ENCODE results near the gene CNPY3.
A peak's percentile ranks its signal among the peaks of the same experiment; 100 is the strongest.
"Not testable (repeated sequence)": the region's sequence is repeated elsewhere in the genome, so short reads cannot be mapped to it uniquely, and the experiment has no call there.

The CNPY3 gene

GRCh38 chr6:42936398-42936797 is 7.1 kb downstream of the CNPY3 start:
- no peak for TF ChIP-seq POU2F2 (IDR thresholded peaks at IDR 0.05; ENCODE audit: low read depth, low read length)
- TF ChIP-seq PAX5 (IDR thresholded peaks at IDR 0.05; ENCODE audit: insufficient read depth, low read length, severe bottlenecking) = no peak
- no peak for TF ChIP-seq SPI1 (IDR thresholded peaks at IDR 0.05; ENCODE audit: low read depth, low read length)
- no peak for TF ChIP-seq POLR2AphosphoS5 (IDR thresholded peaks at IDR 0.05; ENCODE audit: low read depth, low read length)
- TF ChIP-seq POLR2A (IDR thresholded peaks at IDR 0.05; ENCODE audit: low read depth, low read length) = no peak
- TF ChIP-seq TAF1 (IDR thresholded peaks at IDR 0.05; ENCODE audit: low read depth, low read length) = no peak
- DNase-seq (ENCODE audit: insufficient read length, low spot score) (no peak), FAIRE-seq (no peak)

GRCh38 chr6:42937548-42938427 is 8.5 kb downstream of the CNPY3 start:
- DNase-seq (ENCODE audit: insufficient read length, low spot score) = no peak
- no peak for FAIRE-seq

GRCh38 chr6:42938428-42938796 is 9.1 kb downstream of the CNPY3 start:
- FAIRE-seq (no peak), DNase-seq (ENCODE audit: insufficient read length, low spot score) (no peak)
- TF ChIP-seq POLR2A (IDR thresholded peaks at IDR 0.05; ENCODE audit: low read depth, low read length) = no peak
- no peak for TF ChIP-seq POLR2AphosphoS5 (IDR thresholded peaks at IDR 0.05; ENCODE audit: low read depth, low read length)
- TF ChIP-seq TAF1 (IDR thresholded peaks at IDR 0.05; ENCODE audit: low read depth, low read length) = no peak
- TF ChIP-seq SPI1 (IDR thresholded peaks at IDR 0.05; ENCODE audit: low read depth, low read length) = no peak

More at GRCh38 chr6:42937548-42938427, 8.5 kb downstream of the CNPY3 start:
- TF ChIP-seq POLR2A (IDR thresholded peaks at IDR 0.05; ENCODE audit: low read depth, low read length) (no peak), POLR2AphosphoS5 (IDR thresholded peaks at IDR 0.05; ENCODE audit: low read depth, low read length) (no peak; the same call in 1 of the 2 replicates), POU2F2 (IDR thresholded peaks at IDR 0.05; ENCODE audit: low read depth, low read length) (no peak)

- peak; percentile 51 for TF ChIP-seq POLR2A (IDR thresholded peaks at IDR 0.05; ENCODE audit: low read depth, low read length)
- no peak for TF ChIP-seq SPI1 (IDR thresholded peaks at IDR 0.05; ENCODE audit: low read depth, low read length)
- TF ChIP-seq PAX5 (IDR thresholded peaks at IDR 0.05; ENCODE audit: insufficient read depth, low read length, severe bottlenecking) = no peak
- no peak for TF ChIP-seq POU2F2 (IDR thresholded peaks at IDR 0.05; ENCODE audit: low read depth, low read length)
- TF ChIP-seq POLR2AphosphoS5 (IDR thresholded peaks at IDR 0.05; ENCODE audit: low read depth, low read length) = peak; percentile 54
- FAIRE-seq (no peak), DNase-seq (ENCODE audit: insufficient read length, low spot score) (no peak)
Observed at GRCh38 chr6:42938987-42939809, 9.9 kb downstream of the CNPY3 start.

GRCh38 chr6:42939810-42940167 is 10.5 kb downstream of the CNPY3 start:
- FAIRE-seq (no peak), DNase-seq (ENCODE audit: insufficient read length, low spot score) (no peak)
- TF ChIP-seq SPI1 (IDR thresholded peaks at IDR 0.05; ENCODE audit: low read depth, low read length) (no peak), TAF1 (IDR thresholded peaks at IDR 0.05; ENCODE audit: low read depth, low read length) (no peak), POLR2A (IDR thresholded peaks at IDR 0.05; ENCODE audit: low read depth, low read length) (no peak), POU2F2 (IDR thresholded peaks at IDR 0.05; ENCODE audit: low read depth, low read length) (no peak), PAX5 (IDR thresholded peaks at IDR 0.05; ENCODE audit: insufficient read depth, low read length, severe bottlenecking) (no peak), POLR2AphosphoS5 (IDR thresholded peaks at IDR 0.05; ENCODE audit: low read depth, low read length) (no peak)

- no peak for FAIRE-seq
- TF ChIP-seq TAF1 (IDR thresholded peaks at IDR 0.05; ENCODE audit: low read depth, low read length) (no peak), POLR2AphosphoS5 (IDR thresholded peaks at IDR 0.05; ENCODE audit: low read depth, low read length) (peak; percentile 72; the same call in 1 of the 2 replicates), PAX5 (IDR thresholded peaks at IDR 0.05; ENCODE audit: insufficient read depth, low read length, severe bottlenecking) (no peak), POLR2A (IDR thresholded peaks at IDR 0.05; ENCODE audit: low read depth, low read length) (no peak; the same call in 1 of the 2 replicates)
- no peak for DNase-seq (ENCODE audit: insufficient read length, low spot score)
Observed at GRCh38 chr6:42940493-42941045, 11.3 kb downstream of the CNPY3 start.

GRCh38 chr6:42941356-42941755 is 12.1 kb downstream of the CNPY3 start:
- not testable (repeated sequence) for FAIRE-seq; DNase-seq (ENCODE audit: insufficient read length, low spot score)

- no peak for DNase-seq (ENCODE audit: insufficient read length, low spot score)
- TF ChIP-seq POLR2AphosphoS5 (IDR thresholded peaks at IDR 0.05; ENCODE audit: low read depth, low read length) (no peak), TAF1 (IDR thresholded peaks at IDR 0.05; ENCODE audit: low read depth, low read length) (no peak), PAX5 (IDR thresholded peaks at IDR 0.05; ENCODE audit: insufficient read depth, low read length, severe bottlenecking) (no peak), POLR2A (IDR thresholded peaks at IDR 0.05; ENCODE audit: low read depth, low read length) (no peak), SPI1 (IDR thresholded peaks at IDR 0.05; ENCODE audit: low read depth, low read length) (no peak), POU2F2 (IDR thresholded peaks at IDR 0.05; ENCODE audit: low read depth, low read length) (no peak)
- no peak for FAIRE-seq
Observed at GRCh38 chr6:42942444-42942843, 13.2 kb downstream of the CNPY3 start.

GRCh38 chr6:42947950-42948349 is 18.7 kb downstream of the CNPY3 start:
- DNase-seq (ENCODE audit: insufficient read length, low spot score) (no peak), FAIRE-seq (no peak)
- TF ChIP-seq POLR2AphosphoS5 (IDR thresholded peaks at IDR 0.05; ENCODE audit: low read depth, low read length) (no peak), SPI1 (IDR thresholded peaks at IDR 0.05; ENCODE audit: low read depth, low read length) (no peak), PAX5 (IDR thresholded peaks at IDR 0.05; ENCODE audit: insufficient read depth, low read length, severe bottlenecking) (no peak), POU2F2 (IDR thresholded peaks at IDR 0.05; ENCODE audit: low read depth, low read length) (no peak), POLR2A (IDR thresholded peaks at IDR 0.05; ENCODE audit: low read depth, low read length) (no peak), TAF1 (IDR thresholded peaks at IDR 0.05; ENCODE audit: low read depth, low read length) (no peak)
